Measurements from ENCODE around the gene PHC2. TPM values are rescaled to one million over a fixed set of nuclear protein-coding genes. Genes with fewer than 3 reads are reported as not detected.

Gene PHC2
- total RNA-seq, 2 experiments from 2014 or later = 34.0 to 35.0 TPM

DNA sequence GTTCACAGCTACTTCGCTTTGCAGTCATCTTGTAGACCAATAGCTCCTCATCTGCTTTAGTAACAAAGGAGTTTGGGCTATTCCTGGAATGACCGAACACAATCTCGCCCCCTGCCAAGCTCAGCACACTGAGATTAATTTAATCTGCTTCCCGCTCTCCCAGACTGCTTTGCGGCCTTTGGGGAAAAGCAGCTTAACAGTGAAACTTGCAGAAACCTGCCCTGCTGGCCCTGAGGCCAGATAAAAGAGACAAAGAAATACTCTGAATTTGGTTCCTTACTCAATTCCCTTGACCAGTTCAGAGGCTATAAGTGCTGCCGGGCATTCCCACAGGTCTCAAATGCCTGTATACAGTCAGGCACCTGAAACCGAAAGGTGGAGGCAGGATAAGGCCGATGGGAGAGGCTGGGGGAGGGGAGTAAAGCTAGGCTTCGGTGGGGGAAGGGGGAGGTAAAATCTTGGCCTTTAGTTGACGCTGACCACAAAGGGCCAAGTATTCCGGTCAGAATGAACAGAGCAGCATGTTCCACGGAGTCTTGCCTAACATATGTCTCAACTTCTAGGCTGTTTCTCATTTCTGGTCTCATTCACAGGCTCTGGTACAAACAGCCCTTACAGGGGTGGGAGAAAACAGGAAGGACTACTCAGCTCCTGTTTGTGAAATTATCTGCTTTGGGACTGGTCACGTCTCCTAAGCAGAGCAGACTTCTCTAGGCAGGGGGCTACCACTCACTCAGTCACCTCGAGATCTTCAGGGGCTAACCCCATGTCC is 92.3 kb downstream of the PHC2 start:
- no TSS peak for BruUV-seq (replicated peaks)
- Histone ChIP-seq H3K79me2 (ENCODE audit: insufficient read depth, low read depth, low read length) (no peaks in the 10 kb centered on the region), H3K4me1 (ENCODE audit: insufficient read depth, low read length, poor library complexity, severe bottlenecking) (peaks cover 23% of the 10 kb centered on the region), H3K4me3 (ENCODE audit: low read depth, low read length, poor library complexity, severe bottlenecking) (no peak overlapping the region), H3K9me3 (ENCODE audit: low read length) (no peaks in the 10 kb centered on the region), H3K9me2 (ENCODE audit: insufficient read depth, low read length) (no peaks in the 10 kb centered on the region), H2AFZ (ENCODE audit: low read length) (no peak overlapping the region), H3K27ac (ENCODE audit: low read depth, low read length, poor library complexity, severe bottlenecking) (no peak overlapping the region), H3K4me2 (ENCODE audit: low read length) (no peak overlapping the region), H3K36me3 (ENCODE audit: insufficient read depth, low read length) (peaks cover 7% of the 10 kb centered on the region; the same call in 1 of the 2 replicates), H4K20me1 (ENCODE audit: insufficient read depth, low read length) (0 out of 2 replicates have a peak, but pooled peaks cover 4% of the 10 kb centered on the region)
- intact Hi-C loops (cut with micrococcal nuclease; ENCODE audit: unreplicated experiment) = no loop called here
- TF ChIP-seq, protein P1, sequence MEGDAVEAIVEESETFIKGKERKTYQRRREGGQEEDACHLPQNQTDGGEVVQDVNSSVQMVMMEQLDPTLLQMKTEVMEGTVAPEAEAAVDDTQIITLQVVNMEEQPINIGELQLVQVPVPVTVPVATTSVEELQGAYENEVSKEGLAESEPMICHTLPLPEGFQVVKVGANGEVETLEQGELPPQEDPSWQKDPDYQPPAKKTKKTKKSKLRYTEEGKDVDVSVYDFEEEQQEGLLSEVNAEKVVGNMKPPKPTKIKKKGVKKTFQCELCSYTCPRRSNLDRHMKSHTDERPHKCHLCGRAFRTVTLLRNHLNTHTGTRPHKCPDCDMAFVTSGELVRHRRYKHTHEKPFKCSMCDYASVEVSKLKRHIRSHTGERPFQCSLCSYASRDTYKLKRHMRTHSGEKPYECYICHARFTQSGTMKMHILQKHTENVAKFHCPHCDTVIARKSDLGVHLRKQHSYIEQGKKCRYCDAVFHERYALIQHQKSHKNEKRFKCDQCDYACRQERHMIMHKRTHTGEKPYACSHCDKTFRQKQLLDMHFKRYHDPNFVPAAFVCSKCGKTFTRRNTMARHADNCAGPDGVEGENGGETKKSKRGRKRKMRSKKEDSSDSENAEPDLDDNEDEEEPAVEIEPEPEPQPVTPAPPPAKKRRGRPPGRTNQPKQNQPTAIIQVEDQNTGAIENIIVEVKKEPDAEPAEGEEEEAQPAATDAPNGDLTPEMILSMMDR (conservative IDR thresholded peaks at IDR 0.05; ENCODE audit: low read length) = no peak
- TF ChIP-seq EZH2phosphoT487 (IDR thresholded peaks at IDR 0.05; ENCODE audit: borderline replicate concordance, low read depth, low read length) = no peak
- no peak for DNase-seq (ENCODE audit: low spot score)
- ChIA-PET POLR2A (no interaction called here), CTCF (ENCODE audit: unreplicated experiment) (interaction anchor here (0.5 kb wide), 1 partner anchor 245 kb away, joined by 3 read pairs; no protein-coding TSS in a partner anchor)

DNA sequence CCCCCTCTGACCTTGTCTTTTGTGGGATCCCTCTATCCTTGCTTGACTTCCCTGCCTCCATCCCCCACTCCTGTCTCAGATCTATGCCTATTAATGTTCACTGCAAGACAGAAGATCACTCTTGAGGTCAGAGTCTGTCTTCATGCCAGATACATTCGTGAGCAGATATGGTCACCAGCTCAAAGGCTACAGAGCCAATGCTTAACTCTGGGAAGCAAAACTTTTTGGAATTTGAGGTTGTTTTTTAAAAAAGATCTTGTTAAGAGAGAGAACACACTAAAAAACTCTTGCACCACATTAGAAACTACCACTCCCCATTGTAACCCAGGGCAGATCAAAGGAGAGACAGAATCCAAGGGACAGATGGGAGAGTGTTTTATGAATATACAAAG is 92.9 kb downstream of the PHC2 start:
- Histone ChIP-seq H3K79me2 (ENCODE audit: insufficient read depth, low read depth, low read length) (no peaks in the 10 kb centered on the region), H3K9me3 (ENCODE audit: low read length) (no peaks in the 10 kb centered on the region), H3K4me3 (ENCODE audit: low read depth, low read length, poor library complexity, severe bottlenecking) (no peak overlapping the region), H3K27ac (ENCODE audit: low read depth, low read length, poor library complexity, severe bottlenecking) (no peak overlapping the region), H4K20me1 (ENCODE audit: insufficient read depth, low read length) (0 out of 2 replicates have a peak, but pooled peaks cover 4% of the 10 kb centered on the region), H3K4me2 (ENCODE audit: low read length) (no peak overlapping the region), H3K4me1 (ENCODE audit: insufficient read depth, low read length, poor library complexity, severe bottlenecking) (peaks cover 23% of the 10 kb centered on the region), H3K36me3 (ENCODE audit: insufficient read depth, low read length) (peaks cover 9% of the 10 kb centered on the region; the same call in 1 of the 2 replicates), H3K9me2 (ENCODE audit: insufficient read depth, low read length) (no peaks in the 10 kb centered on the region), H2AFZ (ENCODE audit: low read length) (no peak overlapping the region)
- BruUV-seq (replicated peaks) = no TSS peak
- ChIA-PET CTCF (ENCODE audit: unreplicated experiment) (no interaction called here), POLR2A (no interaction called here)
- TF ChIP-seq, protein P1 (conservative IDR thresholded peaks at IDR 0.05; ENCODE audit: low read length) = no peak
- no peak for TF ChIP-seq EZH2phosphoT487 (IDR thresholded peaks at IDR 0.05; ENCODE audit: borderline replicate concordance, low read depth, low read length)
- no peak for DNase-seq (ENCODE audit: low spot score)
- intact Hi-C loops (cut with micrococcal nuclease; ENCODE audit: unreplicated experiment) = no loop called here

DNA sequence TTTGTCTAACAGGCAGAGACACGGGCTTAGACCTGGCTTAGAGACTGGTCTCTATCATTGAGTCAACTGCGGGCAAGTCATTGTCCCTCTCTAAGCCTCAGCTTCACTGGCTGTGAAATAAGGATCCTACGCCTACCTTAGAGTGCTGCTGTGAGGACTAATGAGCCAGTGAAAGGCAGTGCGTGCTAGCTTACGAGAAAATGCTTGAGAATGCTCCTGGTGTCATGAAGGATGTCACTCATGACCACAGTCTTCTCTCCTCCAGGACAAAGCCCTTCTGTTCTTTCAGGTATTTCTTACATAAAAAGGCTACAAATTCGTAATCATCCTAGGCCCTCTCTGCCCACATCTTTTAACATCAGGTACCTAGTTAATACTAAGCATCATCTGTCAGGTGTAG is 93.5 kb downstream of the PHC2 start:
- Histone ChIP-seq H3K79me2 (ENCODE audit: insufficient read depth, low read depth, low read length) (no peaks in the 10 kb centered on the region), H3K4me1 (ENCODE audit: insufficient read depth, low read length, poor library complexity, severe bottlenecking) (peaks cover 17% of the 10 kb centered on the region), H2AFZ (ENCODE audit: low read length) (no peak overlapping the region), H3K4me2 (ENCODE audit: low read length) (no peak overlapping the region), H3K27ac (ENCODE audit: low read depth, low read length, poor library complexity, severe bottlenecking) (no peak overlapping the region), H3K36me3 (ENCODE audit: insufficient read depth, low read length) (peaks cover 12% of the 10 kb centered on the region; the same call in 1 of the 2 replicates), H3K9me3 (ENCODE audit: low read length) (no peaks in the 10 kb centered on the region), H3K4me3 (ENCODE audit: low read depth, low read length, poor library complexity, severe bottlenecking) (no peak overlapping the region), H3K9me2 (ENCODE audit: insufficient read depth, low read length) (no peaks in the 10 kb centered on the region), H4K20me1 (ENCODE audit: insufficient read depth, low read length) (0 out of 2 replicates have a peak, but pooled peaks cover 4% of the 10 kb centered on the region)
- ChIA-PET POLR2A (no interaction called here), CTCF (ENCODE audit: unreplicated experiment) (no interaction called here)
- BruUV-seq (replicated peaks) = no TSS peak
- TF ChIP-seq EZH2phosphoT487 (IDR thresholded peaks at IDR 0.05; ENCODE audit: borderline replicate concordance, low read depth, low read length) = no peak
- TF ChIP-seq, protein P1 (conservative IDR thresholded peaks at IDR 0.05; ENCODE audit: low read length) = no peak
- no peak for DNase-seq (ENCODE audit: low spot score)
- intact Hi-C loops (cut with micrococcal nuclease; ENCODE audit: unreplicated experiment) = no loop called here

All from OCI-LY7 (cell line).